ENCODE results near the gene SLC25A11. TPM values are rescaled to one million over a fixed set of nuclear protein-coding genes. Genes with fewer than 3 reads are reported as not detected.

Gene SLC25A11
- total RNA-seq, 4 donors from 2014 or later, result 25.3 to 85.5 (median 27.9) TPM

DNA sequence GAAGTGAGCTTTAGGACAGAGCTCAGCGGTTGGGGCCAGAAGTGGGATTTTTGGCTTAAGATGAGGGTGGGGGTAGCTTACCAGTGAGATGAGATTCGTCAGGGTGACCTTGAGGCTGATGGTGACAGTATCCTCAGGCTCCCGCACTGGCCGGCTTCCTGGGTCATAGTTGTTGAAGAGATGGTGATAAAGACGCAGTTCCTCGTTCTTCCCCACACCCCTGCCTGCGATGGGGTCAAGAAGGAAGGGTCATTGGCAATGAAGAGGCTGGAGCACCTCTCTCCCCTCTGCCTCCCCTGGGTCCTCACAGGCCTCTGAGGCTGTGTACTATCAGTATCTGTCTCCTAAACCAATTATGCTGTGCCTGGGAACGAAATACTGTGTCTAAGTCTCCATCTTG is 37.3 kb downstream of the SLC25A11 start:
- TF ChIP-seq, protein P1, sequence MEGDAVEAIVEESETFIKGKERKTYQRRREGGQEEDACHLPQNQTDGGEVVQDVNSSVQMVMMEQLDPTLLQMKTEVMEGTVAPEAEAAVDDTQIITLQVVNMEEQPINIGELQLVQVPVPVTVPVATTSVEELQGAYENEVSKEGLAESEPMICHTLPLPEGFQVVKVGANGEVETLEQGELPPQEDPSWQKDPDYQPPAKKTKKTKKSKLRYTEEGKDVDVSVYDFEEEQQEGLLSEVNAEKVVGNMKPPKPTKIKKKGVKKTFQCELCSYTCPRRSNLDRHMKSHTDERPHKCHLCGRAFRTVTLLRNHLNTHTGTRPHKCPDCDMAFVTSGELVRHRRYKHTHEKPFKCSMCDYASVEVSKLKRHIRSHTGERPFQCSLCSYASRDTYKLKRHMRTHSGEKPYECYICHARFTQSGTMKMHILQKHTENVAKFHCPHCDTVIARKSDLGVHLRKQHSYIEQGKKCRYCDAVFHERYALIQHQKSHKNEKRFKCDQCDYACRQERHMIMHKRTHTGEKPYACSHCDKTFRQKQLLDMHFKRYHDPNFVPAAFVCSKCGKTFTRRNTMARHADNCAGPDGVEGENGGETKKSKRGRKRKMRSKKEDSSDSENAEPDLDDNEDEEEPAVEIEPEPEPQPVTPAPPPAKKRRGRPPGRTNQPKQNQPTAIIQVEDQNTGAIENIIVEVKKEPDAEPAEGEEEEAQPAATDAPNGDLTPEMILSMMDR (IDR thresholded peaks at IDR 0.05; ENCODE audit: low read depth), result no peak

DNA sequence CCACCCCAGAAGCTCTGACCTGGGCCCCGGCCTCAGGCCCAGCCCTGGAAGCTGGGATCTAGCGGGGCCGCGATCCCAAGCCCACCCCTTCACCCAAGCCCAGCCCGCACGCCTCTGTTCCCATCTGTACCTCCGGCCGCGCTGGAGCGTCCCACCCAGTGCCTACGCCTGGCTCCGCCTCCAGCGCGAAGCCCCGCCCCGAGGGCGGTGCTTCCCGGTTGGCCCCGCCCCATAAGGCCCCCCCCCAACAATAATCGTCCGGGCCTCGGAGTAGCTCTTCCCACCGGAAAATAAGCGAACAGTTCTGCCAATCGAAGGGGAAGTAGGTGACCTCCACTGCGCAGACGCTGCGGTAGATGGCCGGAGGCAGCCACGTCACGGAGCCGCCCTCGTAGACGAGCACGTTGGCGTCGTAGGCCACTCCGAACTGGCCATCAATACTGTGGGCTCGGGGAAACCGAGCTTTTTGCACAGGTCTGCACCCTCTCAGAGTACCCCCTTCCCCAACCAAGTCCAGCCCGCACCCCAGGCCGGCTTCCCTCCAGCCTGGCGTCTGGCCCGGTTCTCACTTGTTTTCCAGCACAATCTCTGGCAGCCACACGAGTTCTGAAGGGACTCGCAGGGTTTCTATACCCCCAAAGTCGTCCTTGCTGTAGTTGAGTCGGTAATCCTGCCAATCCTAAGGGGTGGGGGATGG is 38.0 kb downstream of the SLC25A11 start:
- TF ChIP-seq, protein P1 (IDR thresholded peaks at IDR 0.05; ENCODE audit: low read depth), result no peak

DNA sequence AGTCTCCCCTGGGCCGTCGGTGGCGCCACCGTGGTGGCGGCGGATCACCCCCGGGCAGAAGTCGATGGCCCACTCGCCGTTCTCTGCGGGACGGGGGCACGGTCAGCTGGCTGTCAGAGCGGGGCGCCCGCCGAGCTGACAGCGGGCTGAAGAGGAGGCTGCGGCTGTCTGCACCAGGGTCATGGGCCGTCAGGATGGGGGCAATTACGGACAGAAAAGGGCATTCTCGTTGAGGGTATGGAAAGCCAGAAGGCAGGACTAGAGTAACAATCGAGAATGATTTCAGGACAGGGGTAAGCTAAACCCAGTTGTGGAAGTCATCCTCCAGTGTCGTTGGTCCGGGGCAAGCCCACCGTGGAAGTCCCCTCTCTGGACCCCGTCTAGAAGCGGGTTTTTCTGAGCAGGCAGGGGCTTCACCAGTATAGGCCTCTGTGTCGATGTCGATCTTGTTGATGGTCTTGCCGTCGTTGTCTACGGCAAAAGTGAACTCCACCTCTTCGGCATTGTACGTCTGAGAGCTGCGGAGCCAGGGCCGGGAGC is 38.7 kb downstream of the SLC25A11 start:
- TF ChIP-seq, protein P1 (IDR thresholded peaks at IDR 0.05; ENCODE audit: low read depth), result no peak

DNA sequence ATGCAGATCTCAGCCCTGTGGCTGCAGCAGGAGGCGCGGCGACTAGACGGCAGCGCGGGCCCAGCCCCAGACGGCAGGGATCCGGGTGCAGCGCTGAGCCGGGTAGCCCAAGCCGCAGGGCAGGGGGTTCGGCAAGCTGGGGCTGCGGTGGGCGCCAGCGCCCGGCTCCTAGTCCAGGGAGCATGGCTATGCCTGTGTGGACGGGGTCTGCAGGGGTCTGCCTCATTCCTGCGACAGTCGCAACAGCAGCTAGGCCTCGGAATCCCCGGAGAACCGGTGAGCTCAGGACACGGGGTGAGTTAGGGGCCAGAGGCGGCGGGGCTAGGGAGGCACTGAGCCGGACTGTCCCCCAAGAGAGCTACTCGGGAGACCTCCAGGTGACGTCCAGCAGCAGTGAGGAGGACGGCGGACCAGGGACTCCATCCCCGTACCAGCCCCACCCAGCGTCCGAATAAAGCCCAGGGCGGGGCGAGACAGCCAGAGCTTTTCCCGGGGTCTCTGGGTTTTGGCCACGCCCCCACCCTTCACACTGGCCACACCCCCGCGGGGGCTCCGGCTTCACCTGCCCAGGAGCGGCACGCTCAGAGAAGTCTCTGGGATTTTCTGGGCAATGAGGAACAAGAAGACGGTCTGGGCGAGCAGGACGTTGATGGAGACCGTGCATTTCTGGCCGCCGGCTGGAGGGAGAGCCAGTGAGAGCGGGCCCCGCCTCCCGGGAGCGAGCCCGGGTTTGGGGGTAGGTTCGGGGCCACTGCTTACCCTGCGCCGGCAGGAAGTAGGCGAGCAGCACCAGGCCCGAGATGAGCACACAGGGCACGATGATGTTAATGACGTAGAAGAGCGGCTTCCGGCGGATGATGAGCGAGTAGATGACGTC is 39.4 kb downstream of the SLC25A11 start:
- TF ChIP-seq, protein P1 (IDR thresholded peaks at IDR 0.05; ENCODE audit: low read depth), result no peak

DNA sequence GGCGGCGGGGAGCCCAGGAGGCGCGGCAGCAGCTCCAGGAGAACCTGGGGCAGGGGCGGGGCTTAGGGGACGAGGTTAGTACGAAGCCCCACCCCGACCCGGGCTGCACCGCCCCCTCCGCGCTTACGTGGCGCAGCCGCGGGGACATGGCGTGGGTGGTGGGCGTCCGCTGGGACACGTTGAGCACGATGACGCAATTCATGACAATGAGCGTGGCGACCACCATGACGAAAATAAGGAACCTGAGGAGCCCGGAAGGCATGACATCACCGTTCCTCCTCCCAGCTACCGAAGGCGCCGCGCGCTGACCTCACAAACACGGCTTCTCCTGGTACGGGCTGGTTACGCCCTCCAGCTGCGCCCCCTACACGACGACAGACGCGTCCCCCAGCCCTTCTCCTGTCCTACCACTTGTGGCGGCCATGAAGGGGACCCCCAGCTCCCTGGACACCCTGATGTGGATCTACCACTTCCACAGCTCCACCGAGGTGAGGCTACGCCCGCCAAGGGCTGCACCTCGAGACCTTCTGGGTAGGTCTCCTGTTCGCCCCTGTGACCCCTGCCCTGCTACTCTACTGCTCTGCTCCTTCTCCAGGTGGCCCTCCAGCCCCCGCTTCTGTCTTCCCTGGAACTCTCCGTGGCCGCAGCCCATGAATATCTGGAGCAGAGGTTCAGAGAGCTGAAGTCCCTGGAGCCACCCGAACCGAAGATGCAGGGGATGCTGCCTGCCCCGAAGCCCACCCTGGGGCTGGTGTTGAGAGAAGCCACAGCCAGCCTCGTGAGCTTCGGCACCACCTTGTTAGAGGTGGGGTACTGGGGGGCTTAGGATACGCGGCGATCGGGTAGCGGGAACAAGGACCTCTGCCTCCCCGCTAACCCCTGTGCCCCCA is 40.3 kb downstream of the SLC25A11 start, which contains the start of gene C17orf107:
Gene C17orf107, plus strand, starts transcription at position 196 of the 890 bp plus-strand sequence. Its CDS starts 227 bp downstream, at position 423.
- TF ChIP-seq, protein P1 (IDR thresholded peaks at IDR 0.05; ENCODE audit: low read depth), result no peak

DNA sequence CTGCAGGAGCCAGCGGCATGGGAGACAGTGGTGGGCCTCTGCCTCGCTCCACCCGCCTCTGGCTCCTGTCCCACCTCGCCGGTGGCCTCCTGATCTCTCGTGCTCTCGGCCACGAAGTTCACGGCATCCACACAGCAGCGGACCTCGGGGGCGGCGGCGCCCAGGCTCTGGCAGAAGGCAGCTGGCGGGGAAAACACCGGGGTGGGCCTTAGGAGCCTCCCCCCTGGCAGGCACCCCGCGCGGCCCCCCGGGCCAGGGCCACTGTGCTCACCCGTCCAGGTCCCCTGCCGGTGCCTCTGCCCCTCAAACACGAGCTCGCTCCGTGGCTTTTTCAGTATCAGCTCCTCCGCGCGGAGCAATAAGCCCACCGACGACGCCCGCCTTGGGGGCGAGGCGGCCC is 40.9 kb downstream of the SLC25A11 start:
- TF ChIP-seq, protein P1 (IDR thresholded peaks at IDR 0.05; ENCODE audit: low read depth), result no peak
